CD8-positive, alpha-beta memory T cell (primary cell): Measurements from ENCODE around the gene CLTRN. TPM values are rescaled to one million over a fixed set of nuclear protein-coding genes. Genes with fewer than 3 reads are reported as not detected.

ENCODE experiments used
- CTCF ChIA-PET: fragments of 350-600 bp; sonication (Branson Sonifier 250); formaldehyde crosslinking; loops from one replicate; lab custom pipeline; 2021; ENCODE audit warnings: antibody characterized with exemption; lab: Charles Lee
- POLR2A ChIA-PET: fragments of 350-600 bp; sonication (Branson Sonifier 250); formaldehyde crosslinking; loops from one replicate; lab custom pipeline; 2021; ENCODE audit warnings: antibody characterized with exemption; lab: Charles Lee
- DNase-seq, 5 donors: peaks; one replicate each; pipeline versions ENCODE4 v3.0.0 to v3.0.0-alpha.2; 2020 to 2022; ENCODE audit warnings: mixed read lengths in 1 of 5
- H3K27ac ChIP-seq: one replicate; pipeline ENCODE4 v1.7.0; 2013; ENCODE audit warnings: low read depth, mild to moderate bottlenecking, low read length, moderate library complexity
- H3K27me3 ChIP-seq: 2 replicates; pipeline ENCODE4 v1.7.0; 2013; ENCODE audit warnings: low read length, mild to moderate bottlenecking; ENCODE audit not compliant: insufficient read depth, poor library complexity, severe bottlenecking
- H3K36me3 ChIP-seq: 2 replicates; pipeline ENCODE4 v1.7.0; 2013; ENCODE audit warnings: mild to moderate bottlenecking, low read length, moderate library complexity; ENCODE audit not compliant: insufficient read depth
- H3K4me1 ChIP-seq: 2 replicates; pipeline ENCODE4 v1.7.0; 2013; ENCODE audit warnings: mild to moderate bottlenecking, low read length, moderate library complexity; ENCODE audit not compliant: insufficient read depth
- H3K4me3 ChIP-seq: 2 replicates; pipeline ENCODE4 v1.7.0; 2013; ENCODE audit warnings: mild to moderate bottlenecking, low read length
- H3K9me3 ChIP-seq: 2 replicates; pipeline ENCODE4 v1.7.0; 2013; ENCODE audit warnings: mild to moderate bottlenecking, low read length
- H3K27ac Mint-ChIP-seq, 8 donors: one replicate each; pipeline ENCODE4 v1.8.0; 2020 to 2021; ENCODE audit warnings: mixed read lengths in 8 of 8, mild to moderate bottlenecking in 6 of 8, inconsistent platforms in 3 of 8, moderate library complexity in 3 of 8
- H3K27me3 Mint-ChIP-seq, 2 donors: one replicate each; pipeline ENCODE4 v1.8.0; 2020 to 2021; ENCODE audit warnings: mixed read lengths in 2 of 2, mild to moderate bottlenecking in 1 of 2, moderate library complexity in 1 of 2
- H3K36me3 Mint-ChIP-seq, 3 donors: one replicate each; pipeline ENCODE4 v1.8.0; 2020 to 2021; ENCODE audit warnings: mixed read lengths in 3 of 3, inconsistent platforms in 1 of 3, mild to moderate bottlenecking in 1 of 3
- H3K4me1 Mint-ChIP-seq, 3 donors: one replicate each; pipeline ENCODE4 v1.8.0; 2020 to 2021; ENCODE audit warnings: mixed read lengths in 3 of 3, inconsistent platforms in 1 of 3, mild to moderate bottlenecking in 1 of 3
- H3K4me3 Mint-ChIP-seq, 7 donors: one replicate each; pipeline ENCODE4 v1.8.0; 2020 to 2021; ENCODE audit warnings: mixed read lengths in 7 of 7, mild to moderate bottlenecking in 6 of 7, moderate library complexity in 4 of 7, inconsistent platforms in 2 of 7
- H3K9me3 Mint-ChIP-seq, 5 donors: one replicate each; pipeline ENCODE4 v1.8.0; 2020 to 2022; ENCODE audit warnings: mixed read lengths in 5 of 5, mild to moderate bottlenecking in 3 of 5, moderate library complexity in 2 of 5, inconsistent platforms in 1 of 5
- polyA plus RNA-seq: library from polyadenylated mRNA; unstranded; fragments of 300-500 nt; fragmentation: Illumina TruSeq; gene quantifications from one replicate; pipeline ENCODE4 v1.2.3, GENCODE V29; 2021
- total RNA-seq, 2 experiments: library from RNA; stranded (reverse); gene quantifications; one replicate each; pipeline ENCODE4 v1.2.3, GENCODE V29; 2021

Gene CLTRN
- total and polyA plus RNA-seq, 3 experiments from 2014 or later, result 0.17 to 0.61 (median 0.42) TPM

DNA sequence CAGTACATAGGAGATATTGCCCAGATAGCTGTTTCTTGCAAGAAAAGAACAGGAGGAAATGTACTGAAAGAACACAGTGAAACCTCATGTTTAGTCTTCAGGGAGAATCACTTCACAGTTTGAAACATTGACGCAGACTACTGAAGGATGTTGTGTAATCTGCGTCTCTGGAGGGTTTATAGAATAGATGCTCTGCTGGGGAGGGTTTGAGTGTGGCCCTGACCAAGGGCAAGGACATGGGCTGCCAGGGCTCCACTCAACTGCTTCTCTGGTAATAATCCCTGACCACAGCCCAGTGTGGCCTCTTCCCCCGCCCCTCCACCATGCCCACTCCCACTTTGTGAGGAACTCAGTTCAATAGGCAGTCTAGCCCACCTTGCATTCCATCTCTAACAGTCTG, 48.1 kb downstream of the CLTRN start:
- CTCF ChIA-PET, result no interaction called here
- Mint-ChIP-seq H3K36me3 (no peaks in the 10 kb centered on the region), H3K27ac (no peak overlapping the region), H3K9me3 (no peaks in the 10 kb centered on the region), H3K4me3 (no peak overlapping the region), H3K27me3 (peaks cover 3 to 6% of the 10 kb centered on the region in 2 donors), H3K4me1 (no peaks in the 10 kb centered on the region)
- no peak overlapping the region for H3K4me3 ChIP-seq
- POLR2A ChIA-PET, result no interaction called here
- no peaks in the 10 kb centered on the region for H3K4me1 ChIP-seq
- no peak overlapping the region for H3K27ac ChIP-seq
- H3K27me3 ChIP-seq, result no peaks in the 10 kb centered on the region
- no peaks in the 10 kb centered on the region for H3K9me3 ChIP-seq
- DNase-seq, result no peak
- no peaks in the 10 kb centered on the region for H3K36me3 ChIP-seq

DNA sequence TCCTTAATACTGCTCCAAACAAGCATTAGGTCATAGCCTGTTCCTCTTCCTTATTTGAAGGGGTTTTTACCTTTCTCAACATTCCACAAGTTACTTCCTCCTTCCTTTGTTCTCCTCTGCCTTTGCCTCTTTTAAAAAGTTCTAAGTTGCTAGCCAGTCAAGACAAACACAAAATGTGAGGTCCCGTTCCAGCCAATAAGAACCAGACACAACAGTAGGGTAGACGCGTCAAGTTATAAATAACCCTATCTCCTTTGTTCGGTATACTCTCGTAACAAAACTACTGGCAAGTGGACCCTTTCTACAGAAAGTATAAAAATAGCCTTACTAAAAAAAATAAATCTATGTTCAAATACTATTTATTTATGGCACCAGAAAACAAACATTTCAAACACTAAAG, 57.5 kb downstream of the CLTRN start:
- Mint-ChIP-seq H3K36me3 (peaks cover 0 to 4% (median 0%) of the 10 kb centered on the region in 3 donors), H3K27ac (no peak overlapping the region), H3K4me3 (no peak overlapping the region), H3K27me3 (peaks cover 8 to 20% of the 10 kb centered on the region in 2 donors), H3K9me3 (peaks cover 0 to 8% (median 2%) of the 10 kb centered on the region in 5 donors), H3K4me1 (no peaks in the 10 kb centered on the region)
- no peak for DNase-seq
- no peaks in the 10 kb centered on the region for H3K27me3 ChIP-seq
- H3K4me1 ChIP-seq, result no peaks in the 10 kb centered on the region
- no peaks in the 10 kb centered on the region for H3K36me3 ChIP-seq
- ChIA-PET POLR2A (no interaction called here), CTCF (no interaction called here)
- no peak overlapping the region for H3K27ac ChIP-seq
- H3K9me3 ChIP-seq, result no peaks in the 10 kb centered on the region
- no peak overlapping the region for H3K4me3 ChIP-seq

DNA sequence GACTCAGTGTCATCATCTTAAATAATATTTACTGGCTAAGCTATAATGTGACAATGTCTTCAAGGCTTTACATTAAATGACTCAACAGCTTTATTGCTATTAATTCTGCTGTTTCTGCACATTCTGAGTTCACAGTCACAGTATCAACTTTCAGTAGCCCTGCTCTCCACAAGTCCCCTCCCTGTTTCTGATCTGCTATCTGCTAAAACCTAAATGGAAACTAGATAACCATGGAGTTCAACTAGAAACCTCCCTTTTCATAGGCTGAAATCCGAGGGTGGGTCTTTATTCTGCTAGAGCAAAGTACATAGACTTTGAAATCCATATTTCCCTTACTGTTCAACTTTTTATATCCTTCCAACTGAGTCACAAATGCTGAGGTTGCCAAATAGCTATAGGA, 58.5 kb downstream of the CLTRN start:
- H3K4me1 ChIP-seq, result no peaks in the 10 kb centered on the region
- H3K4me3 ChIP-seq, result no peak overlapping the region
- ChIA-PET CTCF (no interaction called here), POLR2A (no interaction called here)
- no peak for DNase-seq
- no peaks in the 10 kb centered on the region for H3K4me1 Mint-ChIP-seq
- no peaks in the 10 kb centered on the region for H3K27me3 ChIP-seq
- no peak overlapping the region for H3K27ac Mint-ChIP-seq
- peaks cover 0 to 8% (median 2%) of the 10 kb centered on the region in 5 donors for H3K9me3 Mint-ChIP-seq
- H3K27ac ChIP-seq, result no peak overlapping the region
- H3K27me3 Mint-ChIP-seq, result peaks cover 7 to 24% of the 10 kb centered on the region in 2 donors
- H3K36me3 ChIP-seq, result no peaks in the 10 kb centered on the region
- H3K4me3 Mint-ChIP-seq, result no peak overlapping the region
- H3K9me3 ChIP-seq, result no peaks in the 10 kb centered on the region
- peaks cover 0 to 4% (median 0%) of the 10 kb centered on the region in 3 donors for H3K36me3 Mint-ChIP-seq

DNA sequence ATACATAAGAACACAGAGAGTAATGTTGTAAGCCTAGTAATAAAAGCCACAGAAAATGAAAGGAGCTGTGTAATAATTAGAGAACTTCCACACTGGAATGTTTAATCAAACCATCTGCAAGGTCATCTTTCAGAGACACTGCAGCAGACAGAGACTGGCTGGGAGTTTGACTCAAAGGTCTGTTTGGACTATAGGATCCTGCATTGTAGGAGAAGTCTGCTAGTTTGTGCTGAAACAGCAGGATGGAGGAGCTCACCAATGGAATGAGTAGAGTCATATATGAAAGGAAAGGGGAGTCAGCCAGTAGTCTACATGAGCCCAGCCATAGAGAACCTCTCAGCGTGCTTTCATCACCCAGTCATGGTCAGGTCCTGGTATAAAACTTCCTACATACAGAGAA, 59.4 kb downstream of the CLTRN start:
- H3K36me3 Mint-ChIP-seq, result peaks cover 0 to 4% (median 0%) of the 10 kb centered on the region in 3 donors
- H3K4me1 Mint-ChIP-seq, result no peaks in the 10 kb centered on the region
- H3K27ac Mint-ChIP-seq, result no peak overlapping the region
- ChIA-PET POLR2A (no interaction called here), CTCF (no interaction called here)
- Histone ChIP-seq H3K4me3 (no peak overlapping the region), H3K27ac (no peak overlapping the region), H3K27me3 (no peaks in the 10 kb centered on the region), H3K36me3 (no peaks in the 10 kb centered on the region), H3K9me3 (no peaks in the 10 kb centered on the region), H3K4me1 (no peaks in the 10 kb centered on the region)
- peaks cover 0 to 6% (median 0%) of the 10 kb centered on the region in 5 donors for H3K9me3 Mint-ChIP-seq
- no peak for DNase-seq
- H3K4me3 Mint-ChIP-seq, result no peak overlapping the region
- peaks cover 8 to 30% of the 10 kb centered on the region in 2 donors for H3K27me3 Mint-ChIP-seq

DNA sequence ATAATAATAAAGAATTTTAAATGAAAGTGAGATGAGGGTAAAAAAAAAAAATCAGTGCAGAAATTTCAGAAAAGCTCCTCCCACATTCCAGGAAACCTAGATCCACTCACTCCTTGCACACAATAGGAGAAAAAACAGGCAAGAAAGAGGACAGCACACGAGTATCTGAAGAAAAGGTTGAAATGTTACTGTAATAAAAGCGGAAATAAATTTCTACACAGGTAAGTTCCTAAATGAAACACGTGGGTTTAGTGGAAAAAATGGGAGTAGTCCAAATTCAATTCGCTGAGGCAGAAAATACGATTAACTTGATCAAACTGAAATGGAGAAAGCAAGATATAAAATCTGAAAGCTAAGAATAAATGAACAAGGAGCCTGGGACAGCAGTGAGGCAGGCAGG, 61.8 kb downstream of the CLTRN start:
- Histone ChIP-seq H3K4me1 (no peaks in the 10 kb centered on the region), H3K4me3 (no peak overlapping the region), H3K36me3 (no peaks in the 10 kb centered on the region), H3K27ac (no peak overlapping the region), H3K9me3 (no peaks in the 10 kb centered on the region), H3K27me3 (no peaks in the 10 kb centered on the region)
- Mint-ChIP-seq H3K4me1 (no peaks in the 10 kb centered on the region), H3K27me3 (peaks cover 8 to 25% of the 10 kb centered on the region in 2 donors), H3K36me3 (no peaks in the 10 kb centered on the region), H3K4me3 (no peak overlapping the region), H3K27ac (no peak overlapping the region), H3K9me3 (no peaks in the 10 kb centered on the region)
- no peak for DNase-seq
- ChIA-PET CTCF (no interaction called here), POLR2A (no interaction called here)

DNA sequence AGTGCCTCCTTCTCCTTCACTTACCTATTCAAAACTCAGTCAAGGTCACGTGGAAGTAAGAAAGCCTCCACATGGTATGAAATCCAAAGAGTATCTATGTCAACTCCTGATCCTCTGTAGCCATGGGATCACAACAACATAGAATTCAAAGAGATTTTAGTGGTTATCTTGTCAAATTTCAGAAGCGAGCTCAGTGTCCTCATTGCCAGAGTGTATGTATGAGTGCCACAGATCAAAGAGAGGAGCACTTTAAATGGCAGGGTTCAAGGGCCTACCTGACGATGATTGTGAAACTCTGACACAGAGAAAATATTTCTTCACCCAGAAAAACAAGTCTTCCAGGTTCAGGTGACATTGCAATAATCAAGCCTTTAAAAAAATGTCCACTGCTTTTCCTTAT, 62.7 kb downstream of the CLTRN start:
- H3K9me3 ChIP-seq, result no peaks in the 10 kb centered on the region
- ChIA-PET CTCF (no interaction called here), POLR2A (no interaction called here)
- no peaks in the 10 kb centered on the region for H3K9me3 Mint-ChIP-seq
- H3K27me3 ChIP-seq, result no peaks in the 10 kb centered on the region
- no peaks in the 10 kb centered on the region for H3K4me1 Mint-ChIP-seq
- no peak overlapping the region for H3K27ac ChIP-seq
- no peak overlapping the region for H3K4me3 Mint-ChIP-seq
- H3K36me3 ChIP-seq, result no peaks in the 10 kb centered on the region
- H3K4me3 ChIP-seq, result no peak overlapping the region
- H3K27me3 Mint-ChIP-seq, result peaks cover 8 to 25% of the 10 kb centered on the region in 2 donors
- H3K27ac Mint-ChIP-seq, result no peak overlapping the region
- H3K4me1 ChIP-seq, result no peaks in the 10 kb centered on the region
- H3K36me3 Mint-ChIP-seq, result no peaks in the 10 kb centered on the region
- no peak for DNase-seq

DNA sequence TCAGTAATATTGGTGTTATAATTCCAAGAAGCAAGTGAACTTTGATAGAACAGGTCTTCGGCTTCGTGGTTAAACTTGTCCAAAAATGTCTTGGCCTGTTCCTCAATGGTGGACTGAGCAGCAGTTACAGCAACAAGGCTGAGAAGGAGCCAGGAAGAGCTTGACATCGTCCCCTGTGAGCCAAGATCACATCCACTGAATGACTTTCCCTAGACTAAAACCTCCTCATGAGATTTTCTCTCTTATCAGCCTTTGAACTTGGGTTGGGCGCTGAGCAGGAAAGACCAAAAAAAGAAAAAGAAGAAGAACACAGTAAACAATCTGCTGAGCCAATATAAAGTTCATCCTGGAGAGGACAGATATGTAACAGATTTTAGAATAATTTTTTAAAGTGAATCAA, 63.9 kb downstream of the CLTRN start, which contains the start of gene ACE2:
Gene ACE2, minus strand, starts transcription at position 216 of the 400 bp plus-strand sequence. Its CDS starts 49 bp downstream, at position 167.
- H3K27me3 ChIP-seq, result no peaks in the 10 kb centered on the region
- H3K36me3 Mint-ChIP-seq, result no peaks in the 10 kb centered on the region
- ChIA-PET POLR2A (no interaction called here), CTCF (no interaction called here)
- no peaks in the 10 kb centered on the region for H3K4me1 Mint-ChIP-seq
- peaks cover 10 to 24% of the 10 kb centered on the region in 2 donors for H3K27me3 Mint-ChIP-seq
- no peaks in the 10 kb centered on the region for H3K9me3 Mint-ChIP-seq
- no peaks in the 10 kb centered on the region for H3K9me3 ChIP-seq
- H3K4me3 Mint-ChIP-seq, result no peak within 1 kb of the TSS
- H3K27ac ChIP-seq, result no peak within 1 kb of the TSS
- no peaks in the 10 kb centered on the region for H3K36me3 ChIP-seq
- no peaks in the 10 kb centered on the region for H3K4me1 ChIP-seq
- DNase-seq, result no peak
- H3K27ac Mint-ChIP-seq, result no peak within 1 kb of the TSS
- H3K4me3 ChIP-seq, result no peak within 1 kb of the TSS

DNA sequence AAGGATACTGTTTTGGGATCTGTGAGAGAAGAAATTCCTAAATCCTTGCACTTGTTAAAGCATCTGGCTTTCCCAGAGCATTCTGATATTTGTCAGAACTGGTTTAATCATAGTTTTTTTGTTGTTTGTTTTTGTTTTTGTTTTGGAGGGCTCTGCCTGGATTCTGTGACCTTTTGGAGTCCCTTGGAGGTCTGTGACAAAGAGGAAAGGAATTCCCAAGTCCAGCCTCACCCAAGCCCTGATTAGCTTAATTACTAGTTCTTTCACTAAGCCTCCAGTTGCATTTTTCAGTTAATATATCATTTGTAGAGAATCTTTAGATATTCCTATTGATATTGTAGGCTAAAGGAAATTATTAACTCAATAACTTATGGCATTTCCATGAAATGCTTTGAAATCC, 64.6 kb downstream of the CLTRN start:
- POLR2A ChIA-PET, result no interaction called here
- no peaks in the 10 kb centered on the region for H3K9me3 Mint-ChIP-seq
- H3K4me3 ChIP-seq, result no peak overlapping the region
- DNase-seq, result no peak
- no peak overlapping the region for H3K27ac Mint-ChIP-seq
- H3K27ac ChIP-seq, result no peak overlapping the region
- H3K27me3 Mint-ChIP-seq, result peaks cover 12 to 18% of the 10 kb centered on the region in 2 donors
- H3K36me3 Mint-ChIP-seq, result no peaks in the 10 kb centered on the region
- no peaks in the 10 kb centered on the region for H3K27me3 ChIP-seq
- CTCF ChIA-PET, result no interaction called here
- H3K36me3 ChIP-seq, result no peaks in the 10 kb centered on the region
- H3K4me3 Mint-ChIP-seq, result no peak overlapping the region
- no peaks in the 10 kb centered on the region for H3K9me3 ChIP-seq
- H3K4me1 ChIP-seq, result no peaks in the 10 kb centered on the region
- H3K4me1 Mint-ChIP-seq, result no peaks in the 10 kb centered on the region

DNA sequence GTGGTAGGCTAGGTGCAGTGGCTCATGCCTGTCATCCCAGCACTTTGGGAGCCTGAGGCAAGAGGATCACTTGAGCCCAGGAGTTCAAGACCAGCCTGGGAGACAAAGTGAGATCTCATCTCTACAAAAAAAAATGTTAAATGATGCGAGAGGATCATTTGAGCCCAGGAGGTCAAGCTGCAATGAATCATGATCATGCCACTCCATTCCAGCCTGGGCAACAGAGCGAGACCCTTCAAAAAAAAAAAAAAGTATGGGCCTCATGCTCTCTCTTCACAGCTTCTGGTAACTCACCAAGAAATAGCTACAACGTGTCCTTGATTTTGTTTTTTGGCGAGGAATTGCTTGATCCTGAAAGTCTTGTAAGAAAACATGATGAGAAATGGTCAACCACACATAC, 65.1 kb downstream of the CLTRN start:
- H3K9me3 Mint-ChIP-seq, result no peaks in the 10 kb centered on the region
- no peak for DNase-seq
- no peak overlapping the region for H3K4me3 Mint-ChIP-seq
- no peaks in the 10 kb centered on the region for H3K36me3 Mint-ChIP-seq
- Histone ChIP-seq H3K9me3 (no peaks in the 10 kb centered on the region), H3K36me3 (no peaks in the 10 kb centered on the region), H3K4me1 (no peaks in the 10 kb centered on the region), H3K4me3 (no peak overlapping the region), H3K27ac (no peak overlapping the region), H3K27me3 (no peaks in the 10 kb centered on the region)
- no peaks in the 10 kb centered on the region for H3K4me1 Mint-ChIP-seq
- peak overlapping the region in 1 of 8 donors; percentile 18 for H3K27ac Mint-ChIP-seq
- POLR2A ChIA-PET, result no interaction called here
- CTCF ChIA-PET, result no interaction called here
- H3K27me3 Mint-ChIP-seq, result peaks cover 17 to 18% of the 10 kb centered on the region in 2 donors
